NB4 (cell line): Measurements from ENCODE around the gene CCT7.

Experiments used
- DNase-seq: peaks from one replicate; pipeline ENCODE4 v3.0.0; 2010; ENCODE audit warnings: low read depth
- H3K4me3 ChIP-seq: one replicate; pipeline ENCODE4 v1.5.1; 2011; ENCODE audit warnings: mild to moderate bottlenecking, low read depth, low read length, moderate library complexity
- MYC ChIP-seq: IDR thresholded peaks from 2 replicates; pipeline ENCODE4 v1.6.1; 2011; ENCODE audit warnings: low read depth, low read length
- POLR2A ChIP-seq: IDR thresholded peaks from 2 replicates; pipeline ENCODE4 v1.6.1; 2011; ENCODE audit warnings: mild to moderate bottlenecking; ENCODE audit not compliant: insufficient read length; ENCODE audit errors: extremely low read depth
- TF ChIP-seq, protein P1 (sequence below): IDR thresholded peaks from 2 replicates; pipeline ENCODE4 v1.6.1; 2011; ENCODE audit warnings: low read depth, low read length
- TF ChIP-seq, protein P2 (sequence below): IDR thresholded peaks from one replicate; pipeline ENCODE4 v1.5.1; 2012; ENCODE audit warnings: low read depth, low read length

Gene CCT7

DNA sequence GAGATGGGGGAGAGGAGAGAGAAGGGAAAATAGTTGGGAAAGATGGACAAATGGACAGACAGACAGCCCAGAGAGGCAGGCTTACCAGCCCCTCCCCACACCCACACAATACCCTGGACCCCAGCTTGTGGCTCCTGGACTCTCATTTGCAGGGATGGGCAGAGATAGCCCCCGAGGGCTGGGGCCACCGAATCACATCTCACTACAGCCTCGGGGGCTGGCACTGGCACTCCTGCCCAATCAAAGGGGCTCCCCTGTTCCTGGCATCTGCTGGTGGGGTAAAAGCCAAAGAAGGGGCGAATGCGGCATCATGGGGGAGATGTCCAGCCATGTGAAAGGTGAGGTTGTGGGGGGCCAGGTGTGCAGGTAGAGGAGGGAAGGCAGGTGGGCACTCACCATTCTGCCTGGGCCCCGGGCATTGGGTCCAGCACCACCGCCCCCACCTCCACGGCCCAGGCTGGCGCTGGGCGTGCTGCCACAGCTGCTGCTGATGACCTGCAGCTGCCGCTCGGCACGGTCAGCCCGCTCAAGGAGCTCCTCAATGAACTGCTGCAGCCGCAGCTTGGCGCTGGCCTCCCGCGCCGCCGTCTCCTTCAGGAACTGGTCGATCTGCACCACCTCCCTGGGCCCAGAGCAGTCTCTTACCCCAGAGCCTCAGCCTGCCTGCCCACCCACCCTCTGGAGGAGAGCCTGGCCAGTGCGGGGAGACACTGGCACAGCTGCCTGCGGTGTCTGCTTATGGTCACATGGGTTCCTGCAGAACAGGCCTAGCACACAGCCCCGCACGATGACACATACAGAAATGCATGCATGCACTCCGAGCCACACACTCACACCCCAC is 32.2 kb downstream of the CCT7 start:
- DNase-seq = no peak

DNA sequence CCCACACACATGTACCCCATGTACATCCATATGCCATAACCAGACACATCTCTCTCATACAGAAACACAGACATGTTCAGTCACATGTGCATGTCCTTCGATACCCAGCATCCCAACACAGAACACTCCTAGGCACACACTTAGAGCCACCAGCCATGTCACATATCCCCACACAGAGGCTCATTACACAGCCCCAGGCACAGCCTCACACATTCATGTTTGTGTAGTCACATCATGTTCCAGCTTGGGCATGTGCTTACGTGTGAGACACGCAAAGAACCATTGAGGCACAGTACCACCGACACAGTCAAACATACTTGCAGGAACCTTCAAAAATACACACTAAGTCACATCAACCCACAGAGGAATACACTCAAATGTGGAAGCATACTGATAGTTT is 32.9 kb downstream of the CCT7 start:
- DNase-seq = no peak
- TF ChIP-seq, protein P1, sequence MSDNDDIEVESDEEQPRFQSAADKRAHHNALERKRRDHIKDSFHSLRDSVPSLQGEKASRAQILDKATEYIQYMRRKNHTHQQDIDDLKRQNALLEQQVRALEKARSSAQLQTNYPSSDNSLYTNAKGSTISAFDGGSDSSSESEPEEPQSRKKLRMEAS = no peak
- TF ChIP-seq POLR2A = no peak
- TF ChIP-seq, protein P2, sequence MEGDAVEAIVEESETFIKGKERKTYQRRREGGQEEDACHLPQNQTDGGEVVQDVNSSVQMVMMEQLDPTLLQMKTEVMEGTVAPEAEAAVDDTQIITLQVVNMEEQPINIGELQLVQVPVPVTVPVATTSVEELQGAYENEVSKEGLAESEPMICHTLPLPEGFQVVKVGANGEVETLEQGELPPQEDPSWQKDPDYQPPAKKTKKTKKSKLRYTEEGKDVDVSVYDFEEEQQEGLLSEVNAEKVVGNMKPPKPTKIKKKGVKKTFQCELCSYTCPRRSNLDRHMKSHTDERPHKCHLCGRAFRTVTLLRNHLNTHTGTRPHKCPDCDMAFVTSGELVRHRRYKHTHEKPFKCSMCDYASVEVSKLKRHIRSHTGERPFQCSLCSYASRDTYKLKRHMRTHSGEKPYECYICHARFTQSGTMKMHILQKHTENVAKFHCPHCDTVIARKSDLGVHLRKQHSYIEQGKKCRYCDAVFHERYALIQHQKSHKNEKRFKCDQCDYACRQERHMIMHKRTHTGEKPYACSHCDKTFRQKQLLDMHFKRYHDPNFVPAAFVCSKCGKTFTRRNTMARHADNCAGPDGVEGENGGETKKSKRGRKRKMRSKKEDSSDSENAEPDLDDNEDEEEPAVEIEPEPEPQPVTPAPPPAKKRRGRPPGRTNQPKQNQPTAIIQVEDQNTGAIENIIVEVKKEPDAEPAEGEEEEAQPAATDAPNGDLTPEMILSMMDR = no peak
- TF ChIP-seq MYC = no peak
- no peak overlapping the region for H3K4me3 ChIP-seq

More for the DNA sequence above, 32.2 kb downstream of the CCT7 start:
- TF ChIP-seq, protein P2 = no peak
- TF ChIP-seq, protein P1 = no peak
- TF ChIP-seq MYC (no peak), POLR2A (no peak)
- no peak overlapping the region for H3K4me3 ChIP-seq

DNA sequence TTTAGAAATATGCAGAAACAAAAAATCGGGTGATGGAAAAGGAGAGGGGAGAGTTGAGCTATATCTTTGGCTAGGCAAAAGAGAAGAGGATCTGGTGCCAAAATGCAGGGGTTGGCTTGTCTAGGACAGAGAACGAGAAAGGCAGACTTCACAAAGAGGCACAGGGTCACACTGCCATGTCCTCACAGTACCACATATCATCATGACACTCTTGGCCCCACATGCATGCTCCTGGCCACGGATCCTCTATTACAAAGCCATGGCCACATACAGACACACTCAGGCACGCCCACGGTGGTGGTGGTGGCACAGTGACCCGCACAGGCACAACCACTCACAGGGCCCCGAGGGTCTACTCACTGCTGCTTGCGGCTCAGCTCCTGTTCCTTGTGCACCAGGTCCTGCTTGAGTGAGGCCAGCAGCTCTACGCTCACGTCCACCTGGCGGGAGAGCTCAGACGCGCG is 34.3 kb downstream of the CCT7 start:
- TF ChIP-seq, protein P1 = no peak
- TF ChIP-seq MYC (no peak), POLR2A (no peak)
- TF ChIP-seq, protein P2 = no peak
- DNase-seq = no peak
- no peak overlapping the region for H3K4me3 ChIP-seq

DNA sequence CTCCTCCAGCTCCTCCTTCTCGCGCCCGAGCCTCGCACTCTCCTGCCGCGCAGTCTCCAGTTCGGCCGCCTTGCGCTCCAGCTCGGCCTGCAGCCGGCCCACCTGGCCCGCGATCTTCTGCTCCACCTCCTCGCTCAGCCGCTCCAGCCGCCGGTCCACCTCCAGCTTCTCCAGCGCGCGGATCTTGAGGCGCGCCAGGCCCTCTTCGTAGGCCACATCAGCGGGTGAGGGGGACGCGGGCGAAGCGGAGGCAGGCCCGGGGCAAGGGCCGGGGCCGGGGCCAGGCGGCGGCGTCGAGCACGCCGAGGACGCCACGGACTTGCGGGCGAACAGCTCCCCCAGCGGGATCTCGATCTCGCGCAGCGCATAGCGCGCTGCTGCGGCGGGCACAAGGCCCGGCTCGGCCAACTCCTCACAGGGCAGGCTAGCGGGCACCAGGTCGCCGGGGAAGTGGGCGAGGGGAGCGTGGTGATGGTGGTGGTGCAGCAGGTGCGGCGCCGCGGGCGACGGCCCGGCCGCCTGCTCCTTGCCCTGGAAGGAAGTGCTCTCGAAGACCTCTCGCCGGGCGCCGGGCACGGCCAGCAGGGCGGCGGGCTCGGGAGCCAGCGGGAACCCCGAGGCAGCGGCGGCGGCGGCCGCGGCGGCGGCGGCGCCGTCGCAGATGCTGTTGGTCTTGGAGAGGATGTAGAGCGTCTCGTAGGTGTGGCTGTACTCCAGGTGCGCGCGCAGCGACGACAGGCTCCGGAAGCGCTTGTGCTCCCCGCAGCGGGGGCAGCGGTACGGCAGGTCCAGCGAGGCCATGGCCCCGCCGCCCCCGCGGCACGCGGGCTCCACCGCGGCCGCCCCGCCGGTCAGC is 35.0 kb downstream of the CCT7 start:
- DNase-seq = no peak
- TF ChIP-seq, protein P1 = no peak
- TF ChIP-seq MYC (no peak), POLR2A (no peak)
- TF ChIP-seq, protein P2 = no peak
- no peak overlapping the region for H3K4me3 ChIP-seq

DNA sequence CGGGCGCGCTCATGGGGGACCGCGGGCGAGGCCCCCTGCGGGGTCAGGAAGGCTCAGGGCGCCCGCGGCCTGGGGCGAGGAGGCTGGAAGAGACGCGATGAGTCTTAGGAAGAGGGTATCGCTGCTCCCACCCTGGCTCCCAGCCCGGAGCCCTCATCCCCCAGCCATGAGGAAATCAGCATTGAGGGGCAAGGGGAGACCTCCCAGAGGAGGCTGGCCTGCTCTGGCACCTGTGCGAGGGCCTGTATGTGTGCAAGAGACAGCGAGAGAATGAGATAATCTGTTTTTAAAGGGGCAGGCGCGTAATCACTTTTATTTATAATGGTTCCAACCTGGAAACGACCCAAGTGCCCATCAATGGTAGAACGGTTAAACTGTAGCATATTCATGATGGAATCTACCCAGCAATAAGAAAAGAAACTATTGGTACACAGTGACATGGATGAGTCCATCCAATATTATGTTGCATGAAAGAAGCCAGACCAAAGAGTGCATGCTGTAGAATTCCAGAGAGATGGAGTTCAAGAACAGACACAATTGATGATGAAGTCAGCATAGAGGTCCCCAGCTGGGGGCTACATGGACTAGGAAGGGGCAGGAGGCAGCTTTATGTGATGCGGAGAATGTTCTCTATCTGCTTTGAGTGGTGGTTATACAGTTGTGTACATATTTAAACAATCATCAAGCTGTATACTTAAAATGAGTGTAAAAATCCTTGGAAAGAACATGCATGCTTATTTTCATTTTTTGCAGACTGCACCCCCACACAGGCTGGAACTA is 35.8 kb downstream of the CCT7 start:
- no peak overlapping the region for H3K4me3 ChIP-seq
- no peak for DNase-seq
- TF ChIP-seq, protein P1 = no peak
- TF ChIP-seq POLR2A (no peak), MYC (no peak)
- TF ChIP-seq, protein P2 = no peak
